ENCODE measurements around the gene COL5A2. TPM values are rescaled to one million over a fixed set of nuclear protein-coding genes. Genes with fewer than 3 reads are reported as not detected.
A peak's percentile ranks its signal among the peaks of the same experiment; 100 is the strongest.

Gene COL5A2
- total RNA-seq, 4 donors from 2014 or later = 34.7 to 60.4 (median 51.4) TPM

DNA sequence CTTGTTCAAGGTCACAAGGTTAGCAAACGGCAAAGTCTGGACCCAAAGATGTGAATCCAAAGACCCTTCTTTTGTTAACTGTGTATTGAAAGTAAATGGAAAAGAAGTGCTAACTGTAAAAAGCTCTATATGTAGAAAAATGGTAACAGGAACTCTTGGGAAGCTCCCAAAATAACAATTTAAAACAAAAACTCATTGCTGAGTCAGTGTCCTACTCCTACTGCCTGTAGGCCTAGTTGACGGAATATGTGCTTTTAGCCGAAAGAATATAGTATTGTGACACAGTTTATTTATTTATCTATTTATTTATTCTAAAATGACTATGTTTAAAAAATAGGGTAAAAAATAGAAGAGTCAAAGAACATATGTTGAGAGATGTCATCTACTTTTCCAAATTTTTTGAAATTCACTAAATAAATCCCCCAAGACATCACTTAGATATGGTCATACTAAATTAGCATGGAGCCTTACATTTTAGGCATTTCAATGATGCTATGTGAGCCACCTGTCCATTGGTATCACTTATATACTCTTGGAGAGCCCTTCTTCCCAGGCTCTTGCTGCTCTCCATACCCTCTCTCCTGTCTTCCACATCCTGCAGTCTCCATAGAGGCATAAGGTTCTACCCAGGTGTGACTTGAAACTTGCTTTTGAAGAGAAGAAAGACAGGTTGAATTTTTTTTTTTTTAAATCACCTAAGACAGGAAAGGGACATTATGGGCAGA is 13.7 kb downstream of the COL5A2 start:
- H3K36me3 ChIP-seq = no peaks in the 10 kb centered on the region
- H3K27me3 ChIP-seq = no peaks in the 10 kb centered on the region
- H3K27ac ChIP-seq = peak overlapping the region in 2 of 4 donors; percentile 64 to 79
- no peak overlapping the region for H3K4me3 ChIP-seq
- no peak for TF ChIP-seq POLR2A (IDR thresholded peaks at IDR 0.05)
- no peak for TF ChIP-seq EP300 (IDR thresholded peaks at IDR 0.05)
- TF ChIP-seq, protein P1, sequence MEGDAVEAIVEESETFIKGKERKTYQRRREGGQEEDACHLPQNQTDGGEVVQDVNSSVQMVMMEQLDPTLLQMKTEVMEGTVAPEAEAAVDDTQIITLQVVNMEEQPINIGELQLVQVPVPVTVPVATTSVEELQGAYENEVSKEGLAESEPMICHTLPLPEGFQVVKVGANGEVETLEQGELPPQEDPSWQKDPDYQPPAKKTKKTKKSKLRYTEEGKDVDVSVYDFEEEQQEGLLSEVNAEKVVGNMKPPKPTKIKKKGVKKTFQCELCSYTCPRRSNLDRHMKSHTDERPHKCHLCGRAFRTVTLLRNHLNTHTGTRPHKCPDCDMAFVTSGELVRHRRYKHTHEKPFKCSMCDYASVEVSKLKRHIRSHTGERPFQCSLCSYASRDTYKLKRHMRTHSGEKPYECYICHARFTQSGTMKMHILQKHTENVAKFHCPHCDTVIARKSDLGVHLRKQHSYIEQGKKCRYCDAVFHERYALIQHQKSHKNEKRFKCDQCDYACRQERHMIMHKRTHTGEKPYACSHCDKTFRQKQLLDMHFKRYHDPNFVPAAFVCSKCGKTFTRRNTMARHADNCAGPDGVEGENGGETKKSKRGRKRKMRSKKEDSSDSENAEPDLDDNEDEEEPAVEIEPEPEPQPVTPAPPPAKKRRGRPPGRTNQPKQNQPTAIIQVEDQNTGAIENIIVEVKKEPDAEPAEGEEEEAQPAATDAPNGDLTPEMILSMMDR (IDR thresholded peaks at IDR 0.05) = no peak
- WGBS, 2 donors = 55 to 59% methylated on average over 3 of the region's 3 CpGs
- no peaks in the 10 kb centered on the region for H3K9me3 ChIP-seq
- no peak for DNase-seq (ENCODE audit: low spot score in 2 of 2)
- peaks cover 0 to 93% (median 30%) of the 10 kb centered on the region in 4 donors for H3K4me1 ChIP-seq

DNA sequence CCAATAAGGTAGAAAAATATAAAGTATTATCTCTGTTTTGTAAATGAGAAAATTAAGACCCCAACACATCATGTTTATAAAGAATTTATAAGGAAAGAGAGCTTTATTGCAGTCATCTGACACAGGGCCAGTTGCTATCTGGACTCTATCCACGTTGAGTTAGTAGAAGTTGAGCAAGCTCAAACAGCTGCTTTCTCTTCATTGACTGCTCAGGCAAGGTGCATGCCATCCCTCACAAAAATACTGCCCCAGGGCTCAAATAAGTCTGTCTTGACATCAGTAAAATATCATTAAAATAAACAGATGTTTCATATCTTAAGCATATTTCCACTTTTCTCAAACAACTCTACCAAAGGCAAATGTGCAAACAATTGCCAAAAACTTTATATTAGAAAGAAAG is 14.8 kb downstream of the COL5A2 start:
- Histone ChIP-seq H3K4me1 (peaks cover 0 to 91% (median 29%) of the 10 kb centered on the region in 4 donors), H3K27ac (peak overlapping the region in 2 of 4 donors; percentile 66 to 79)
- DNase-seq (ENCODE audit: low spot score in 2 of 2) = peak in 1 of 2 donors; percentile 60

DNA sequence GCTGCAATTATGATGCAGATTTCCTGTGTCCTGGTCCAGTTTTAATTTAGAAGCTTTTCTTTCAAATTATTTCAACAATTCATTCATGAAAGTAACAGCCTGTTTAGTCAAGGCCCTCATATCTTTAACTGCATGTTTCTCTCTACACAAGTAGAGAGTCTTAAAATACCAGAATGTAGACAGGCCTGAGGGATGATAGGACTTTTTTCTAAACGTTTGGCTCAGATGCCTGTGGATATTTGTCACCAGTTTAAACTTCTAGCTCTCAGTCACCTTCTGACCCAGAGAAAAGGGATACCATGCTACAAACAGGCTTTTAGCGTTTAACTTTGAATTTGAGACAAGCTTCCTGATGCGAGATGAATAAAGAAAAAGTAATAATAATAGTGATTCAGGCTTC is 15.7 kb downstream of the COL5A2 start:
- H3K4me1 ChIP-seq = peaks cover 0 to 91% (median 26%) of the 10 kb centered on the region in 4 donors
- no peak overlapping the region for H3K4me3 ChIP-seq
- H3K9me3 ChIP-seq = no peaks in the 10 kb centered on the region
- TF ChIP-seq EP300 (IDR thresholded peaks at IDR 0.05) = no peak
- TF ChIP-seq POLR2A (IDR thresholded peaks at IDR 0.05) = no peak
- TF ChIP-seq, protein P1 (IDR thresholded peaks at IDR 0.05) = no peak
- H3K36me3 ChIP-seq = no peaks in the 10 kb centered on the region
- peak overlapping the region in 2 of 4 donors; percentile 66 to 79 for H3K27ac ChIP-seq
- WGBS, 2 donors = 12 to 20% methylated on average over 3 of the region's 3 CpGs
- DNase-seq (ENCODE audit: low spot score in 2 of 2) = no peak
- H3K27me3 ChIP-seq = no peaks in the 10 kb centered on the region

More for the DNA sequence above, 14.8 kb downstream of the COL5A2 start:
- no peaks in the 10 kb centered on the region for H3K27me3 ChIP-seq
- no peaks in the 10 kb centered on the region for H3K36me3 ChIP-seq
- no peaks in the 10 kb centered on the region for H3K9me3 ChIP-seq
- WGBS, 2 donors = 9 to 18% methylated on average over 1 of the region's 1 CpG
- peak in 1 of 2 donors; percentile 35 for TF ChIP-seq EP300 (IDR thresholded peaks at IDR 0.05)
- TF ChIP-seq, protein P1 (IDR thresholded peaks at IDR 0.05) = no peak
- H3K4me3 ChIP-seq = no peak overlapping the region

GRCh38 chr2:189162566-189162965 is 17.0 kb downstream of the COL5A2 start:
- no peak for DNase-seq (ENCODE audit: low spot score in 2 of 2)
- peak overlapping the region in 2 of 4 donors; percentile 66 to 79 for H3K27ac ChIP-seq
- no peaks in the 10 kb centered on the region for H3K27me3 ChIP-seq
- H3K4me1 ChIP-seq = peaks cover 0 to 91% (median 25%) of the 10 kb centered on the region in 4 donors
- no peaks in the 10 kb centered on the region for H3K9me3 ChIP-seq
- no peak overlapping the region for H3K4me3 ChIP-seq
- H3K36me3 ChIP-seq = no peaks in the 10 kb centered on the region
- TF ChIP-seq, protein P1 (IDR thresholded peaks at IDR 0.05) = no peak
- TF ChIP-seq POLR2A (IDR thresholded peaks at IDR 0.05) = no peak
- TF ChIP-seq EP300 (IDR thresholded peaks at IDR 0.05) = no peak

GRCh38 chr2:189161894-189162293 is 17.7 kb downstream of the COL5A2 start:
- Histone ChIP-seq H3K27ac (peak overlapping the region in 2 of 4 donors; percentile 66 to 79), H3K36me3 (no peaks in the 10 kb centered on the region), H3K27me3 (no peaks in the 10 kb centered on the region), H3K4me1 (peaks cover 0 to 91% (median 24%) of the 10 kb centered on the region in 4 donors), H3K4me3 (no peak overlapping the region), H3K9me3 (no peaks in the 10 kb centered on the region)
- WGBS, 2 donors = 71 to 82% methylated on average over 3 of the region's 3 CpGs
- no peak for TF ChIP-seq POLR2A (IDR thresholded peaks at IDR 0.05)
- DNase-seq (ENCODE audit: low spot score in 2 of 2) = no peak
